ENCODE data around the gene SRSF8. TPM values are rescaled to one million over a fixed set of nuclear protein-coding genes. Genes with fewer than 3 reads are reported as not detected.

SRSF8 gene
- total RNA-seq, 1 donor from 2014 or later = 42.9 TPM

- no peaks in the 10 kb centered on the region for H3K9me3 ChIP-seq
- TF ChIP-seq CTCF (IDR thresholded peaks at IDR 0.05) = no peak
- intact Hi-C loops (cut with DNase I) = no loop called here
- no peaks in the 10 kb centered on the region for H3K36me3 ChIP-seq
- no peak for ATAC-seq
- H3K4me3 ChIP-seq = no peak overlapping the region
- H3K4me1 ChIP-seq = no peaks in the 10 kb centered on the region
- H3K27me3 ChIP-seq (ENCODE audit: low read depth) = no peaks in the 10 kb centered on the region
- H3K27ac ChIP-seq = no peak overlapping the region
- DNase-seq = no peak
These were observed 7.7 kb upstream of the SRSF8 start for GRCh38 chr11:95059046-95059445.

- DNase-seq (no peak), ATAC-seq (no peak)
- Histone ChIP-seq H3K27me3 (ENCODE audit: low read depth) (no peaks in the 10 kb centered on the region), H3K4me1 (peaks cover 21% of the 10 kb centered on the region), H3K4me3 (no peak overlapping the region), H3K36me3 (no peaks in the 10 kb centered on the region), H3K9me3 (no peaks in the 10 kb centered on the region), H3K27ac (no peak overlapping the region)
- TF ChIP-seq CTCF (IDR thresholded peaks at IDR 0.05) = no peak
- intact Hi-C loops (cut with DNase I) = no loop called here
These were observed 1.4 kb upstream of the SRSF8 start for GRCh38 chr11:95065336-95065735.

GRCh38 chr11:95067039-95067840 lies 521 bp downstream of the SRSF8 start:
- TF ChIP-seq CTCF (IDR thresholded peaks at IDR 0.05) = peak; percentile 70
- DNase-seq (peak; percentile 88), ATAC-seq (peak; percentile 90 to 91)
- no peaks in the 10 kb centered on the region for H3K9me3 ChIP-seq
- peak overlapping the region; percentile 98 for H3K27ac ChIP-seq
- H3K36me3 ChIP-seq = no peaks in the 10 kb centered on the region
- intact Hi-C loops (cut with DNase I) = no loop called here
- H3K4me3 ChIP-seq = peak overlapping the region; percentile 82
- peaks cover 27% of the 10 kb centered on the region for H3K4me1 ChIP-seq
- H3K27me3 ChIP-seq (ENCODE audit: low read depth) = no peaks in the 10 kb centered on the region

GRCh38 chr11:95067841-95068219 lies 1.1 kb downstream of the SRSF8 start:
- intact Hi-C loops (cut with DNase I) = no loop called here
- H3K4me3 ChIP-seq = peak overlapping the region; percentile 82
- peaks cover 27% of the 10 kb centered on the region for H3K4me1 ChIP-seq
- ATAC-seq (peak in 1 of 2 donors; percentile 0), DNase-seq (no peak)
- no peaks in the 10 kb centered on the region for H3K27me3 ChIP-seq (ENCODE audit: low read depth)
- no peaks in the 10 kb centered on the region for H3K36me3 ChIP-seq
- no peaks in the 10 kb centered on the region for H3K9me3 ChIP-seq
- H3K27ac ChIP-seq = peak overlapping the region; percentile 98
- TF ChIP-seq CTCF (IDR thresholded peaks at IDR 0.05) = no peak

- no peak for TF ChIP-seq CTCF (IDR thresholded peaks at IDR 0.05)
- peak overlapping the region; percentile 98 for H3K27ac ChIP-seq
- peak; percentile 82 for DNase-seq
These were observed 1.8 kb downstream of the SRSF8 start for GRCh38 chr11:95068549-95068948.

More at GRCh38 chr11:95068549-95068948, 1.8 kb downstream of the SRSF8 start:
- Histone ChIP-seq H3K27me3 (ENCODE audit: low read depth) (no peaks in the 10 kb centered on the region), H3K4me3 (peak overlapping the region; percentile 82), H3K4me1 (peaks cover 27% of the 10 kb centered on the region), H3K9me3 (no peaks in the 10 kb centered on the region), H3K36me3 (no peaks in the 10 kb centered on the region)
- ATAC-seq = peak; percentile 91
- intact Hi-C loops (cut with DNase I) = no loop called here
